Middle frontal gyrus (tissue), 1 donor: Measurements from ENCODE around the gene LRRC8D.

Source experiments
- DNase-seq: peaks from one replicate; pipeline ENCODE4 v3.0.0-alpha.2; 2015; ENCODE audit warnings: low spot score; ENCODE audit errors: extremely low spot score

LRRC8D gene

DNA sequence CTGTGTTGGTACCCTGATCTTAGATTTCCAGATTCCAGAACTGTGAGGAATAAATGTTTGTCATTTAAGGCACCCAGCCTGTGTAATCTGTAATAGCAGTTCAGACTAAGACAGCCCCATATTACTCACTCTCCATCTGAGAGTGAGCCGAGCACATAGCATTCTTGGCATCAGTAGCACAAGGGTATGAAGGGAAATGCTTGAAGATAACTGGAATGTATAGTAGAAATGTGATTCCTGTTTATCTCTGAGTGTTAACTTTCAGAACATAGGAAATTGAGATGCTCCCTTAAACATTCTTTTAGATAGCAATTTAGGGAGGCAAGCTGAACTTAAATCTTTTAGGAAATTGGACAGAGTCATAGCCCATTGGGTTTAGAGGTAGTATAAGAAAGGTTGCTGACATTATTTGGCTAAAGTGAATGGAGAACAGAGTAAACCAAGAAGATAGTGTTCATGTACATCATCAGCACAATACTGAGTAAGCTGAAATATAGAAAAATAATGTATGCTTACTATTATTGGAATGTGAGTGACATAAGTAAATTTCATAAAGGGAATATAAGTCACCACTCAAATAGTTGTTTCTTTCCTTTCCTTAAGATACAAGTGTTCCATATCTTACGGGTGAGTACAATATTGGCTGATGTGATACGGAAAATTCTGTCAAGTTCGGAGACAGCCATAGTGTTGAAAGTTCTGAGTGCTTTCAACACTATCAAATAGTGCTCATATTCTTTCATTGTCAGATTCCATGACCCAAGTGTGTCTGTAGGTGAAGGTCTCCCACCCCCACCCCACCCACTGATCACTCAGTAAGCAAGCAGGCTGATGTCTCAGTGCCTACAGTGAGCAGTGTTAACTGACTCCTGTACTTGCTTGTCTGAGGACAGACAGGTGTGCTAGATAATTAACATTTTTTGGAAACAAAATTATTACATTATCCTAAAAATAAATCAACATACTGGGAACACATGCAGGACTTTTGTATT lies 73.7 kb downstream of the LRRC8D start:
- DNase-seq, result no peak

DNA sequence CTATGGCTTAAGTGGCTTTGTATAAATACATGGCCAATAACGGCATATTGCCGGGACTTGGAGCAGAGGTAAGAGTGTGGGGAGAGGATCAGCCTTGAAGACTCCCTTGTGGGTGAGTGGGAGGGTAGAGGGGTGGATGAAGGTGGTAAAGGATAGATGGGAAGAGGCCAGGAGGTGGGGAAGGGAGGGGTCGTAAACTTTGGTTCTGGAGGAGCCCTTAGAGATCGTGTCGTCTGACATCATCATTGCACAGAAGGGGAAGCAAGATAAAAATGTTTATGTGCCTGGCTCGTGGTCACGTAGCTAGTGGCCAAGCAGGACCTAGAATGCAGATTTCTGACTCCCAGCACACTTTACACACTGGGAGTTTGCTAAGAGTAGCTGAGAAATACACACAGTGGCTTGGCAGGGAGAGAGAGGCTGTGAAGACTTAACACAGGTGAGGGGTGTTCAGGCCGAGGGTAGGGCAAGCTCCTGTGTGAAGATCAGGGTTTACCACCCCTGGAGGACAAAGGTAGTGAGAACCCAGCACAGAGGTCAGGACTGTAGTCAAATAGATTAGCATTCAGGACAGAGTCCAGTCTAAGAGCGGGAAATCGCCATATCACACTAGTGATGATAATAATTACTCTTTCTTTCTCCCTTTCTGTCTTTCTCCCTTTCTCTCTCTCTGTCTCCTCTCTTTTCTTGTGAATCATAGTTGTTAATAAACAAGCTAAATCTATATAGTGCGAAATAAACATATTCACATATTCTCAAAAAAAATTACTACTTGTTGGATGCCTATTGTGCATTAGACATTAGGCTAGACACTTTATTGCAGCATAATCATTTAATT lies 75.5 kb downstream of the LRRC8D start:
- DNase-seq, result no peak

DNA sequence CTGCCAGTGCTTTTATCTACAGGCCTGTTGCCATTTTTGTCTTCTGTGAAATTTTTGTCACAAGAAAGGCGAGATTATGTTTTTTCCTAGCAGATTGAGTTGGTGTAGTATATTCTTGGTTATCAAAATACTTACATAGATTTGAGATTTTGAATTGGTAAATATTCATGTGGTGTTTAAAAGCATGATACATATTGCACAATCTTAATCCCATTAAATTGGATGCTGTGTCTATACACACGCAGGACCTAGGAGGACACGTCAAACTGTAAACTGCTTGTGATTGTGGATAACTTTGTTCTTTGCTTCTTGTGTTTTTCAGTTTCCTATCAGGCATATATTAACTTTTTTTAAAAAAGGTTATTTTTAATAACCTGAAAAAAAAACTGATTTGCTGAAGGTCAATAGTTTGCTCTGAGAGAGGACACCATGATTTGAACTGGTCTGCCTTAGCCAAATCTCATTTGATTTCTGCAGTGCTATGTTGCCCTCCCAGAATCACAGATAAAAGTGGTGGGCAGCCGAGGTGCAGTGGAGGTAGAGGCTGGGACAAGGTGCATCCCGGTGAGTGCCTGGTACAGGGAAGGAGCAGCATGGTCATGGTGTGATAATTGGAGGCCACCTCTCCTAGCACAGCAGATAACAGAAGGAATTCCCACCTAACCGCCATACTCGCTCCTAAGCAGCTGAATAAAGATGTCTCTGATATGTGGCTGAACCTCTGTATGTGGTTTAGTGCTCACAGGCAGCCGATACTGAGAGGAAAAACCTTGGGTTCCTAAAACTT lies 76.7 kb downstream of the LRRC8D start:
- DNase-seq, result no peak

DNA sequence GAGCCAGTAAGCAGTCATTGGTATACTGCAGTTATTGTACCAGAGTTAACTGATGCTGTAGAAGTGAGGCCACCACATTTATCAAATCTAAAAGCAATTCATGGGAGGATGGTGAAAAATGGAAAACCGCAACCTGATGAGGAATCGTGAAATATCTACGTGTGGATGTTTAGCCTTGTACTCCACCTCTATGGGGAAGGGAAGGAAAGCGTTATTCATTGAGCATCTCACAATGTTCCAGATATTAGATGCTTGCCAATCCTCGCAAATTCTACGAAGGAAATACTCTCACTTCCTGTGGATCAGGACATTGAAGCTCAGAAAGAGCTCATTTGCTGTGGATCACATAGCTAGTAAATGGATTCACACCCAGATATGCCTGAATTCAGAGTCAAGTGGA lies 77.3 kb downstream of the LRRC8D start:
- DNase-seq, result no peak

DNA sequence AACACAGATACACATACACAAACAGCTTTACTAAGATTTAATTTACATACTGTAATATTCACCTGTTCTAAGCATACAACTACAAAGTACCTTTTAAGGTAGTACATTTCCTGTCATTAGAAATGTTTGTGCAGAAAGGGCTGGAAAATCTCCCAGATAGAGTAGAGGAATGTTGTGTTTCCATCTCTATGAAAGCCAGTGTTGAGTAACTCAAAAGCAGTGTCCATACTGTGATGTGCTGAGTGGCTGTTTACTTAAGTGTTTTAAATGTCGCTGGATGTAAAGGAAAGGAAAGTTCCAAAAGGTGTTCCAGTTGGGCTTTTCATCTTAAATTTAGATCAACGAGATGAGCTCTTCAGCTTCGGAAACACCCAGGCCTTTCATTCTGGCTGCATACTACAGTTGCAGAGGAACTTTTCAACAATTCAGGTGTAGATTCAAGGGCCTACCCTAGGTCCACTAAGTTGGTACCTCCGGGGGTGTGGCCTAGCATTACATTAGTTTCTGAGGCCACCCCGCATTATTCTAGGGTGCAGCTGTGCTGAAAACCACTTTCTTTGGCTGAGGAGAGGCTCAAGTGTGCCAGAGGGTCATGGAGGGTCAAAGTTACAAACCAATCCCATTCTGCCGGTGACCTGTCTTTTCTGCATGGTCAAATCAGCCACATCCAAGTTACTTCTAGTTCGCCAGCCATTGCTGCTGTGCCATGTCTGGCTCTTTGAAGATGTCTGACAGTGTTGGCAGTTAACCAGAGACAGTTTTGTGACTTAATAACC lies 78.1 kb downstream of the LRRC8D start:
- no peak for DNase-seq

DNA sequence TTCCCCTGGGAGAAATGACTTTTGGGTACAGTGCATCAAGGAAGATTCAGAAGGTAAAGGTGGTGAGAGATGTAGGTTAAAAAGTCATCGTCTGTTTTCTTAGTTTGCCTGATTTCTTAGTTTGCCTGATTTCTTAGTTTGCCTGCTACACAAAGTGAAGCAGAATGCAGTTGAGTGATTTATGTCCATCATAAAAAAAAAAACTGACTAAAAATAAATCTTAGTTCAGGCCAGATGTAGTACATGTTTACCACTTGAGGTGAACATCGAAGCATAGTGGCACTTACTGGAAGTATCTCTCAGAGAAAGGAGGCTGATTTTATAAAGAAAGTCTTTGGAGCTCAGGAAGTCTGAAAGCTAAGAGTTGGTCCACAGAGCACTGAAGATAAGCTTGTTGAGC lies 79.5 kb downstream of the LRRC8D start:
- no peak for DNase-seq

DNA sequence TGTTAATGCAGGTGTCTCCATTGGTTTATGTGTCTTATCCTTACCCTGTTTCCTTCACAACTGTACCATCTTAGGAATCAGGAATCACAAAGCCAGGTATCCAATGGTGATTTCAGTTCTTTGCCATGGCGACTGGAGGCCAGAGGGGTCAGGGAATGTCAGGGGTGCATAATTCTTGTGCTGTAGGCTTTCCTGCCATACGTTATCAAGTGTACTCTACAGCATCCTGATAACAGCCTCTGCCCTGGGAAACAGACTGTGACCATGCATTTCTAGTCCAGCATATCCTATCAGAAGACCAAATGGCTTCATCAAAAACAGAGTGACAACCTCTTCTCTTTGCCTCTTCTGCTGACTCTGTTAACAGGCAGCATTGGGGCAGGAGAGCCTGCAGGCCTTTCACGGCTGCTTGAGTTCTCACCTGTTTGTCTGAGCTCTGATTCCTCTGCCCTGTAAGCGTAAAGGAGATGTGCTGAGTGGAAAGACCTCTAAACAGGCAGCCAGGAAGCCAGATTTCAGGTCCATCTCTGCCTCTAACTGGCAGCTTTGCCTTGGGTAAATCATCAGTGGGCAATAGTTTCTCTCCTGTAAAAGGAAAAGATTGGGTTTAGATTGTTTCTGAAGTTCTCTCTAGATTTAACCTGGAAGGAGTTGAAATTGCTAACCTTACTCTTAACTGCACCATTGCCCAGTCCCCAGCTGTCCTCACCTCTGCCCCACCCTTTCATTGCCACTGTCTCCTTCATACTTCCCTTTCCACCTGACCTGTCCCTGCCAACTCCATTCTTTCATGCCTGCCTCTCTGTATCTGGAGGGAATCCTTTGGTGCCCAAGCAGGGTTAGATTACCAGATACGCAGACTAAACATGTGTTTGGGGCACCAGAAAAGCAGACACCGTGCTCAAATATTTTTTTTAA lies 80.2 kb downstream of the LRRC8D start:
- no peak for DNase-seq

DNA sequence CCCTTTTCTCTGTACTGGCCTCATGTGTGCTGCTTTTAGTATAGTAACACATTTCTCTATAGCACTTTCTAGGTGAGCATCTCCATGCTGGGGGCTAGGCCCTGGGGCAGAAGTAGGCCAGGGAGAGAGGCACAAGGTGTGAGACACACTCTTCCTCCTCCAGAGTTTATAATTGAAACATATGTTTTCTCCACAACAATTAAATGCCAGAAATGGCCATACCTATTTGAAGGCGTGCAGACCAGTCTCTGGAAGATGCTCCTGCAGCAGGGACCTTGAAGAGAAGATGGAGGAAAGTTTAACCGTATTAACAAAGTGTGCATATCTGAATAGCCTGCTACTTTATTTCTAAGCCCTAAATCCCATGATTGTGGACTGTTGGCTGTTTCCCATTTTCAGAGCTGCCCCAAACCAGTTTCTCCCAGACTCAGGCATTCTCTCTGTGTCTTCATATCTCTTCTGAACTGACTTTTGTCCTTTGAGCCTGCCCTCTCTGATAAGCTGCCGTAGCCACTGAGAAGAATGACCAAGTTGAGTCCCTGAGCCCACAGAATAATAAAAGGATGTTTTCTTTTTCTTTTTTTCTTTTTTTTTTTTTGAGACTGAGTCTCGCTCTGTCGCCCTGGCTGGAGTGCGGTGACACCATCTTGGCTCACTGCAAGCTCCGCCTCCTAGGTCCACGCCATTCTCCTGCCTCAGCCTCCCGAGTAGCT lies 81.3 kb downstream of the LRRC8D start:
- DNase-seq, result no peak

DNA sequence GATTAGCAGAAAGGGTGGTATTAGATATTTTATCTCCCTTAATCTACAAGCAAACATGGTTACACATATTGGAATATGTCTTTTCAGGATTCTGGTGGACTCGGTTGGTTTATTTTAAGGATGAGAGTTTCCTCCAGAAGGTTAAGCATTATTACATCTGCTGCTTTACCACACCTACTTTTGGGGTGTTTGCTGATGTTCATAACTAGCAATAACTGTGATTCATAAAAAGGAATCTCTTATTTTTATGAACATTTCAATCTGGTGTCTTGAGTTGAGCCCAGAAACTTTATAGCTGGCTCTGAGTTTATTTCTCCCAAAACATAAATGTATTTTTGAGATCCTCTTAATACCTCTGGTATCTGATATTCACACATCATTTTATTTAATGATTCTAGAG lies 82.7 kb downstream of the LRRC8D start:
- no peak for DNase-seq

DNA sequence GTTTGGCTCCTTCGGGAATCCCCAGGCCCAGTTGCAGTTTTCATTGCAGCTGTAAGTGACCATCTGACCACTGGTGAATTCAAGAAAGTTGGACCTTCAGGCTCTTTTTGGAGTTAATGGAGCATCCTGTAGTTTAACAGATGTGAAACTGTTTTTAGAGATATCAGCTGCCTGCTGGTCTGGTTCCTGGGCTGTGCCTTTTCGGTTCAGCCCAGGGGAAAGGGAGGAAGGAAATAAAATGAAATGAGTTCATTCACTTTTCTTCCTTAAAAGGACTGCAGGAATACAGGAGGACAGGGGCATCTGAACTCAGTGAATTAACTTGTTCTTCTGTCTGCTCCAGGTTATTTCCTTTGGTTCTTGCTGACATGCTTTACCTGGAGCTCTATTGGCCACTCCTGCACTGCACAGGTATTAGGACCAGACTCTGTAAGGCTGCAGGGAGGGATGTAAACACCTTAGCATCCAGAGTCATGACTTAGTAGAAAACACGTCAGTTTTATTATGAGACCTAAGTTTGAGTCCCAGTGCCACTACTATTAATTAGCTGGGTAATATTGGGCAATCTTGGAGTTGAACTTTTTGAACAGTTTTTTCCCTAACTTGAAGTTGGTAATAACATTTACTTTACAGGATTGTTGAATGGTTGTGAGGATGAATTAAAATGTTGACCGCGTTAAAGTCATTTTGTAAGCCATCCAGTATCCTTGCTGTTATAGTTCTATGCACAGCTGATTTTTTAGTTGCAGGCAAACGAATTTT lies 83.6 kb downstream of the LRRC8D start:
- DNase-seq, result no peak

DNA sequence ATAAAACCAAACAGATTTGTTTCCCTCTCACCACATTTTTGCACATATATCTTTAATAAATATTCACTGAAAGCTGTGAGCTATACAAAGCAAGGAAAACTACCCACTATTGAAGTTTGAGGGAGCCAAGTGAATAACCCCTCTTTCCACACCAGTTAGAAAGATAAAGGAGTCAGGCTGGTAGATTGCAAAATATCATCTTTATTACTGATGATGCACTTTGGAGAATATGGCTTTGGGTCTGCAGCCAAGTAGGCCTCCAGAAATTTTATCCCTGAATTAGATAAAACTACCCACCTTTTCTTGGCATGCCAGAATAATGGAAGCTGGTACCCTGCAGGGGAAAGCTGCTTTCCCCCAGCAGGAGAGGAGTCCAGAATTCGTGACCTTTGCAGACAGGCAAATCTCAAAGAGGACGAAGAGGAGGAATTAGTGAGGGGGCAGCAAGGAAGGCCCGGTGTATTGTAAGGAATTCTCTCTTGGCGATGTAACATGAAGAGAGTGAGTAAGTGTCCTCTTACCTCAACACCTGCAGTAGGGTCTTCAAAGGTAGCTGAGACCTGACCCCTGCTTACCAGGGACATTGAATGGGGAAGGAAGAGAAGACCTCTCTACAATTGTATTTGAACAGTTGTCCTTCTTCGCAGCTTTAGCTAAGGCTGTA lies 84.7 kb downstream of the LRRC8D start:
- no peak for DNase-seq

DNA sequence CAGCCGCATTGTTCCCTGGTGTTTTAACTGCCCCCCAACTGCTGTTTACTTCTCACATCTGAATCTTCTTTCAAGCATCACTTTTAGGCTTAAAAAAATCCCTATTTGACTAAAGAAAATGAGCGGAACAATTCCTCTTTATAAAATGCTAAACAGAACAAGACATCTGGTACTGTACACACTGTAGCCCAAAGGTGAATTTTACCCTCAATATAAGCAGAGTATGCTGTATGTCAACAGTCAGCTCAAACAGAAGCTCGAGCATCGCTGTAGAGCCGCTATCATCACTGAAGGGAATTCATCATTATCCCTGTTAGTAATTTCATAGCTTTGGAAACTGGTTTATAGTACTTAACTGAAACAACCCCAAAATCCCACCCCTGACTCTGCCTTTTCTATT lies 85.3 kb downstream of the LRRC8D start:
- no peak for DNase-seq

DNA sequence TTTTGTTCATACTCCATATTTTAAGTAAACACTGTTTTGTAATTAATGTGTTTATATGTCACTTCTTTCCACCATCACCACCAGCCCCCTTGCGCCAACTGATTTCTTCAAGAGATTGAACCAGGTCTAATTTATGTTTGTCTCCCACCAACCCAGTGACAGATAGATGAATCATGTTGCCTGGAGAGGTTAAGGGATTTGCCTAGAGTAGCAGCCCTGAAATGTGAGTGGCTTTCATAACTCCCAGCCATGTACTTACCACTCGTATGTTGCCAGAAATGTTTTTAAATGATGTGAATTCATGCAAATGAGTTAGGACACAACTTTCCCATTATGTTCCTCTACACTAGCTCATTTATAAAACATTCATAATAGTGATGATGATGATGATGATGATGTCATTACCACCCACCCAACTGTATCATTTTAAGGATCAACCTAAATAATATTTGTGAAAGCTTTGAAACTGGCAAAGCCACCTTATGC lies 86.9 kb downstream of the LRRC8D start:
- DNase-seq, result no peak

DNA sequence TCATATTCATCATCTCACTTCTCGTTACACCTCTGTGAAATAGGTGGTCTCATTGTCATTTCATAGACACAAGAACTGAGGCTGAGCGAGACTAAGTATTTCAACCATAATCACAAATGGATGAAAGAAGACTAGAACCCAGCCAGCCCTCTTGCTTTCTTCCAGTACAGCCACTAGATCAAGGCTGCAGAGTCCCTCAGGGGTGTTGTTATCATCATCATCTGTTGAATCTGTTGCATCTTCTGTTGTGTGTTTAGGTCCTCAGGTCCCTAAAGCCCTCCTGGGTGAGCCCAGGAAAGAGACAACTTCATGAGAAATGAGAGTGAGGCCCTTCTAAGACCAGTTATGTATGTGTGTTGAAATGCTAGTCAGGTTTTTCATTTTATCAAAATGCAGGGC lies 87.4 kb downstream of the LRRC8D start:
- DNase-seq, result no peak

DNA sequence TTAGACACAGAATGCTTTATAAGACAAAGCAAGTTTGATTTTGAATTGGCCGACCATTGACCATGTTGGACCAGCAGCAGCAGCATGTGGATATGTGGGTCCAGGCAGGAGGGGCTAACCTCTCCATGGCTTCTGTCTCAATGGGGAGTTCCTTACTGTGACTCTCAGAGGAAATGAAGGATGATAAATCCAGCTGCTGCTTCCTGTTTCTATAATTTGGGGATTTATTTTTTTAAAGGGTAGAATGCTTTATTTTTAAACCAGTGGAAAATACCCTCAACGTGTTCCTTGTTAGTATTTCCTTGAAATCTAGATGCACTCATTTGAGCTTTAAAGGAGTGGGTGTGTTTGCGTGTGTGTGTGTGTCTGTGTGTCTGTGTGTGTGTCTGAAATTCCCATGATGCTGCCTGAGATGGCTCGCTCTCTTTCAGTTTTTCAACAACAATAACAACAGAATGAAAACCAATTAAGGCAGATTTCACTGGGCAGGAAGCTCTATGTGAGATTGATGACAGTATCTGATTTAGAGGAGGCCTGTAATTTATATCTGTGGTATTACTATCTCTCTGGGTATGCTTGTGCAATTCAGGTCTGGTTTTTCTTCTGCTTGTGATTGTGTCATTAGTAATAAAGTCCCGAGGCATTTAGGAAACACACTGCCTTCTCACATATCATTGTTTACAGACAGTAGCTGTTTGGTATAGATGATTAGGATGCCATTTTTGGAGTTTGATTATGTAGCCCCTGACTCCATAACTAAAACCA lies 88.0 kb downstream of the LRRC8D start:
- no peak for DNase-seq

DNA sequence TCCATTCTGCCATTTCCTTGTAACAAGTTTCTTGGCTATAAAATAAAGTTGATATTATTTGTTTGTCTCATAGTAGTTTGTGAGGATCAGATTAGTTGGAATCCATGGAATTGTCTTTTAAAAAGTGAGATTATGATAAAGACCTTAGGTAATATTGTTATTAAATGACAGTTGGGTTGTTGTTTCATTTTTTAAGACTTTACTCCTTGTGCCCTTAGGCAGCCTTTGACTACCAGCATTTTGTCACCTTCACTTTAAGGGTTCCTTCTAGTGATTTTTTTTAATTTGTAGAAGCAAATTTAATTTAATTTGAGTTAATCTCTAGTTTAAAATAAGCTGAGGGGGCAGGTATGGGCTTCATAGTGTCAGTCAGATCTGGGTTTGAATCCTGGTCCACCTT lies 89.4 kb downstream of the LRRC8D start:
- no peak for DNase-seq

DNA sequence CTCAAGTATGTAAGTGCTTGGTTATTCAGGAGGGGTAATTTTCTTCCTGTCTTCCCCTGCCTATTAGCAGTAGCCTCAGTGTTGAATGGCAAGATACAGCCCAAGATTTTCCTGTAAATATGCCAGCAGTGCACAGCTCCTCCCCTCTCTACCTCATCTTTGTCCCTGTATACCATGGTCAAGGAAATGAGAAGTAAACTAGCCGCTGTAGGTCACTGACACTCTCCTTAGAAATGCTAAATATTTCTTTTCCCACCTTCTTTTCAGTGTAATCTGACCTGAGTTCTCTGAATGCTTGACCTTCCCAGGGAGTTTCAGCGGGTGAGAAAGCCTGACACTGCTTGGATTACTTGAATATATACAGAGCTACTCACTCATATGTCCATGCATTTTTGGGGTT lies 89.9 kb downstream of the LRRC8D start:
- DNase-seq, result no peak
